ENCODE results near the gene EXO1.
"Not testable (repeated sequence)": the region's sequence is repeated elsewhere in the genome, so short reads cannot be mapped to it uniquely, and the experiment has no call there.

EXO1 gene

DNA sequence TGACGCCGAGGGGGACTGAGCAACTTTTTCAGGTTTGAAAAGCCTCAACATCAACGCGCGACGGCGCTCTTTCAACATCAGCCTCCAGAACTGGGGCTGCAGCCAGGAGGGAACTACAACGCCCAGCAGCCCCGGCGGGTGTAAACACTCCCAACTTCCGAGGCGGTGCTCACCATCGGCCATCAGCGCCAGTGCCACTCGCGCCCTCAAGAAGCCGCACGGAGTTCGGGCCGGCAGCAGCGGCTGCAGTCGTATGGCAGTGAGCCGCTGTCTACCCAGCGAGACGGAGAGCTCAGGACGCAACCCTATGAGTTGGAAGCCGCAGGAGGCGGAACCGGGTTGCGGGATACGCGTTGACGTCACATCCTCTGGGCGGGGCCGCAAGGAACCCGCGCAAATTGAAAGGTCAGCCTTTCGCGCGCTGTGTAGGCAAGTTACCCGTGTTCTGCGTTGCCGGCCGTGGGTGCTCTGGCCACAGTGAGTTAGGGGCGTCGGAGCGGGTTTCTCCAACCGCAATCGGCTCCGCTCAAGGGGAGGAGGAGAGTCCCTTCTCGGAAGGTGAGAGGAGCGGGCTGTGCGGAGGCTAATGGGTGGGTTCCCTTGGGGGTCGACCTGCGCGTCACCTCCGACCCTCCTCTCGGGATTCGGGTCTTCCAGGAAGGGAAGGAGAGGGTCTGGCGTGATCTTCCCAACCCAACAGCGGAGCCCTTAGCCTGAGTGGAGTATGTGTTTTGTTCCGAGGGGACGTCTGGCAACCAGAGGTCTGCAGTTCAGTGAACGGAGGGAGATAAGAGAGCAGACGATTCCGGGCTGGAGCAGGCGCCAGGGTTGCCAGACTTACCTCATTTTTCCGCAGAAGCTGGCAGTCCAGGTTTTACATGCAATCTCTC, at the start of gene EXO1:
TSS of gene EXO1 (plus strand) at position 409 of the 890 bp plus-strand sequence. CDS start 2,222 bp downstream, outside the sequence.
- DNase-seq: peak; percentile 95

DNA sequence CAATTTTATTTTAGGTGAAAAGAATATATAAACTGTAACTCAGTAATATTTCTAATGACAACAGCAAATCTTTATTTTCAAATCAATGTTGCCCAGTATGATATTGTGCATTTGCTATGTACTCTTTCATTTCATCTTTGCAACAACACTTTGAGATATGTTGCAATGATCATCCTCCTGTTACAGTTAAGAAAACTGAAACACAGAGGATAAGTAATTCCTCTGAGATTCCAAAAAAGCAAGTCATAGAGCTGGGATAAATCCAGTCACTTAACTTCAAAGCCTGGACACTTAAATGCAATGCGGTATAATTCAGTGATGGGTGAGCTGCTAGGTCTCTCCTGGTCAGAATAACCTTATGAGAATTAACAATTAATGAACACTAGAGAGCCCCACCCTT, 48.6 kb upstream of the EXO1 start:
- DNase-seq: no peak

DNA sequence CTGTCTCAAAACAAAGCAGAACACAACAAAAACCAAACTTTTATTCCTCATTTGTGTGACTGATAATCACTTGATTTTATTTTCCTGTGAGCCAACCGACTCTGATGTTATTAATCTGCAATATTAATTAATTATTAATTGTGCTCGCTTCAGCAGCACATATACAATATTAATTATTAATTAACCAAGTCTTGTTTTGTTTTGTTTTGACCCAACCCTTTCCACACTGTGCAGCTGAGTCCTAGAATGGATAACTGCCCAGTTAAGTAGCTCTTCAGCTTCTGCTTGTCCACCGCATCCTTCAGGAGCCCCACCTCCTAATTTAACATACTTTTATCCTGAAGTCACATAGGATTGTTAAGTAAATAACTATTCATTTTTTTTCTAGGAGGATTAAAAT, 47.4 kb upstream of the EXO1 start:
- DNase-seq: no peak

DNA sequence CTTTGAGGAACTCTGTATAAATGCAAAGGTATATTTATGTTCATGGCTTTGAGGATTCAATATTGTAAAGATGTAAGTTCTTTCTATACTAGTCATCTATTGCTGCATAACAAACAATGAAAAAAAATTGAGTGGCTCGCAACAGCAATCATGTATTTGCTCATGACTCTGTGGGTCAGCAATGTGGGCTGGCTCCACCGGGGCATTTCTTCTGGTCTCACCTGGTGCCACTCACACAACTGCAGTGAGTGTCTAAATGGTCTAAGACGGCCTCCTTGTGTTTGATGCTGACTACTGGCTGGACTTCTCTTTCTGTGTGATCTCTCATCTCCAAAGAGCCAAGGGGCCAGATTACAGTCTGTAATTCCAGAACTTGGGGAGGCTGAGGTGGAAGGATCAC, 45.1 kb upstream of the EXO1 start:
- no peak for DNase-seq

DNA sequence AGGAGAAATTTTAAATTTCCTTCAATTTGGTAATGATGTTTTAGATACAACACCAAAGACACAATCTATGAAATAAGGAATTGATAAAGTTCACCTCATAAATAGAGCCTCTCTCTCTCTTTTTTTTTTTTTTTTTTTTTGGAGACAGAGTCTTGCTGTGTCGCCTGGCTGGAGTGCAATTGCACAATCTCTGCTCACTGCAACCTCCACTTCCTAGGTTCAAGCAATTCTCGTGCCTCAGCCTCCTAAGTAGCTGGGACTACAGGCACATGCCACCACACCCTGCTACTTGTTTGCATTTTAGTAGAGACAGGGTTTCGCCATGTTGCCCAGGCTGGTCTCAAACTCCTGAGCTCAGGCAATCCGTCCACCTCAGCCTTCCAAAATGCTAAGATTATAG, 43.3 kb upstream of the EXO1 start:
- DNase-seq: not testable (repeated sequence)

DNA sequence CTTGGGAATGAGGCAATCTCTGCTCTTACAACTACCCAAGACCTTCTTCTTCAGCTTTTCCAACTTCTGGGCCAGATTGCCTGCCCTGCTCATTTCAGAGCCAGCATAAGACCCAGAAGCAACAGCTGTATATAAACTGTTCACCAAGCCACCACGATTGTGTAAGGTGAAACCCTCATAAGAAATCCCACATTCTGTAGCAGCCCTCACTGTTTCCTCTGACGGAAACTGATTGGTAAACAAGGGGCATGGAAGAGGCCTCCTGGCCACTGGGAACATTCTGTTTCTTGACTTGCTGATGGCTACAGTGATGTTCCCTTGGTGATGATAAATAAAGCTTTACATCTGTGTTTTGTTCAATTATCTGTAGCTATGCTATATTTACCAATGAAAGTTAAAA, 39.7 kb upstream of the EXO1 start:
- no peak for DNase-seq

DNA sequence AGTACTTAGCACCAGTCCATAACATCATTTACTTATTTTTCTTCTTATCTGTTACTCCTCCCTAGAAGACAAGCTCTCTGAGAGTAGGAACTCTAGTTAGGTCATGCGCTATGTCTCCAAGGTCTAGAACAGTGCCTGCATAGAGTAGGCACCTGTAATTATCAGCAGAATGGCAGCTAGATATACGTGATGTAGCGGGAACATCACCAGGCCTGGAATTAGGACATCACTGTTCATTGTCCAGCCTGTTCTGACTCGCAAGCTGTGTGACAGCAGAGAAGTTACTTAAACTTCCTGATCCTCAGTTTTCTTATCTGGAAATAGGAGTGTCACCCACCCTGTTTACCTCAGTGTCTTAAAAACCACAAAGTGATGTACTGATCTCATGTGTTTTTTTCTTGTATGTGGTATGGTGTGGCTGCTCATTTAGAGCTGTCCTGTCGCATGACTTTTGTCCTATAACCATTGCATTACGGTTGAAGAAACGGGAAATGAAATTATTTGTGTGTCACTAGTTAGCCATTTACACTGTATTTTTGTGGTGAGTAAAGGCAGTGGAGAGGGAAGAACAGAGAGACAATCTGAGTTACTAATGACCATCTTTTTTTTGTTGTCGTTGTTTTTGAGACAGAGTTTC, 37.1 kb upstream of the EXO1 start:
- no peak for DNase-seq

DNA sequence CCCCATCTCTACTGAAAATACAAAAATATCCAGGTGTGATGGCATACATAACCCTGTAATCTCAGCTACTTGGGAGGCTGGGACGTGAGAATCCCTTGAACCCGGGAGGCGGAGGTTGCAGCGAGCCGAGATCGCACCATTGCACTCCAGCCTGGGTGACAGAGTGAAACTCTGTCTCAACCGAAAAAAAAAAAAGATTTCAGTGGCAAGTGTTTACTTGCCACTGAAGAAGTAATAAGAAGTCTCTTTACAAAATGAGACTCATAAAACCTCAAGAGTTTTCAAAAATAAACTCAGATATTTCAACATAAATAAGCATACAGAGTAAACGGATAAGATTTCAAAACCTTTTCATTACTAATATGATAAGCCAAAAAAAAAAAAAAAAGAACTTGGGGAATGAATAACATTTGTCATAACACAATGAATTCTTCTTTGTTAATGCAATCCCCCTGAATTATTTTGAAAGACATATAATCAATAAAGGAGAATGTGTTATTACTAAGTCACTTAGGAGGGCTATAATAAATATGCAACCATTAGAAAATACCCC, 34.2 kb upstream of the EXO1 start:
- no peak for DNase-seq

DNA sequence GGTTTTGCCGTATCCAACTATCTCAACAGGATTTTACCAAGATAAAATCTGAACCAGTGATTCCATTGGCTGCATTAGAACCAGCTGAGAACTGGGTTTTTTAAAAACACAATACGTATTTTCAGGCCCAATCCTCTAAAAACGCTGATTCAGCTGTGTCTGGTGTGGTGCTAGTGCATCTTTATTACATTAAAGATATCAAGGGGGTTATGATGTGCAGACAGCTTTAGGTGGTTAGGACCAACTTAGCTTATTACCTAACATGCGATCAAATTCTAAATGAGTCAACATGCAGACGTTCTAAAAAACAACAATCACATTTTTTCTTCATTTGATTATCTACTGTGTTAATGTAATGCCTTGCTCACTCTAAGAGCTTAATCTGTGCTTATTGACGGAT, 32.0 kb upstream of the EXO1 start:
- no peak for DNase-seq

DNA sequence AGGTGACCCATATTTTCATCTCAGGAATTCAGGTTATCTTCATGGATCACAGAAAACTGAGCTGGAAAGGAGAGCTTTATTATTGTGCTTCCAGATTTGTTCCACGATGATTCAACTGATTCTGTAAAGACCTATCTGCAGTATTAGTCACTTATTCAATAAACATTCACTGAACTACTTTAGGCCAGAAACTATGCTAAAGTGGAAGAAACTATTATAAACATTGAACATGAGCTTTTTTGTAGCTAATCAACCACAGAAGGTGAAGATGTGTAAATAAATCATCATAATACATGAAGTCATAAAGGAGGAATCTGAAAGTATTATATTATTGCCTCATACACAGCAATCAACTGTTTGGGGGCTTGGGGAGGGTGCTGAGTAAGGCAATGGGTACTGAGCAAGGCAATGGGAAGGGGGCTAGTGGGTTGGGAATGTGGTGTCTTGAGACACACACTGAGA, 30.6 kb upstream of the EXO1 start:
- no peak for DNase-seq

DNA sequence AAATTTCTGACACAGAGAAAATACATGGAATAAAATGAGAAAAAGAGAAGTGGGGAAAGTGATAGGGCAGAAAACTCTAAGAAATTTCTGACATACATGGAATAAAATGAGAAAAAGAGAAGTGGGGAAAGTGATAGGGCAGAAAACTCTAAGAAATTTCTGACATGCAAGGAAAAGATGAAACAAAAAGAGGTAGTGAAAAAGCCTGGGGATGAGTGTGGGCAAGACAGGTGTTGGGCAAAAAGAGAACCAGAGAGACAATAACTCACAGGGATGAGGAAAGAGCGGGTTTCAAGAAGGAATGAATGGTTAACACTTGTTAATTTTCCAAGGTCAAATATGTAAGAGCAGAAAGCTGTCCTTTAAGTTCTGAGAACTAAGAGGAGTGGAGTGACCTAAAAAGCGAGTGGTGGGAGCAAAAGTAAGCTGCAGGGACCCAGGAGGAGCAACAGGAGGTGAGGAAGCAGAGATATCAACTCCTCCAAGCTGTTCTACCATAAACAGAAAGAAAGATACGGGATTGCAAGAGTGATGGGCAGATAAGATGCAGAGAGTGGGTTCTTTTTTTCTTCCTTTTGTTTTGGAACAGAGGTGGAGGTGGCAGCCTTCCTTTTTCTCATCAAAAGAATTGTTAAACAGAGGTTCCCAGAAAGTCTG, 29.9 kb upstream of the EXO1 start:
- DNase-seq: no peak

DNA sequence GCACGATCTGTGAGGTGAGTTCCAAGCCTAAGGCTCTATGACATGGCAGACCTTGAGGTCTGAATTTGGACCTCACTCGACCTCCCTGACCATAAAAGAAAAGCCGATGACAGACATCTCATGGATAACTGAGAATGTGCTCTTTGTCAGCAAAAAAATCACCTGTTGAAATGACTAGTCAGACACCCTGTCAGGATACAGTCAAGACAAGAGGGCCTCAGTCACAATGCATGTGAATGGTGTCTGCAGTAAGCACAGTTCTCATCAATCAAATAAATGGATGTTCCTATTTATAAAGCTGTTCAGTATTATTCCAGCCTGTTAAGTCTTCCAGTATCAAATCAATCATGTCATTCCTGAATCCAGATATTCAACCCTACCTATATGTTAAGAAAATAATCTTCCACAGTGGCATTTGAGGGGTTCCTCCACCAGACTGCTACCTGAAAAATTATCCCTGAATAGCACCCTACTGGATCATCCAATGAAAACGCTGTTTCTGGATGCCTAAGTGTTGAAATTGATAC, 28.6 kb upstream of the EXO1 start:
- DNase-seq: no peak

DNA sequence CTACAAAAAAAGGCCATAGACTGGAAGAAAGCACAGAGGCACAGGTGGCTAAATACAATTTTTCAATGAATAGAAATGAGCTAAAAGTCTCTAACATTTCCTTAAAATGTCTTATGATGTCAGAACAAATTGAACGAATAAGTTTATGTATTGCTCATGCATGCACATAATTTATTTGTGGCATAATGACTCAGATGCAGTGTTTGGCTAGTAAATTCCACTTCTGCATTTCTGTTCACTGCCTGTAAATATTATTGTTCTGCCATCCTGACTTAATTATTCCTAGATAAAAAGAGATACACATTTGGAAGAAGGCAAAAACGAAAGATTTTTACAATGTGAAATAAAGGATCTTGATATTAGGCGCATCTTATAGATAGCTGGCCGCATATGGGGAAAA, 26.6 kb upstream of the EXO1 start:
- no peak for DNase-seq

DNA sequence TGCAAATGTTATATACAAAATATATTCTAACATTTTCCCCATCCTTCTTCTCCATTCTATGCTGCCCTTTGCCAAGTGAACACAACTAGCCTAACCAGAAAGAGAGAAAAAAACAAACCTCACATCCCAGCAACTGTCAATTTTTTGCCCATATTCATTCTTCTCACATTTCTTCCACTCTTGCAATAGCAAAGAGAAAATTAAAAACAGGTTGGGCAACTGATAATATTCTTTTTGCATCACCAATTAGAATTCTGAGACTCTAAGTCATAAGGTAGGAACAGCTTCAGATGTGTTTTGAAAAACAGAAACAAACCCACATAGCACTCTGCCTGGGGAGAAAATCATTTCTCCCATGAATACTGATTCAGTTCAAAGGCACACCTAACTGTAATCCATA, 25.2 kb upstream of the EXO1 start:
- no peak for DNase-seq

DNA sequence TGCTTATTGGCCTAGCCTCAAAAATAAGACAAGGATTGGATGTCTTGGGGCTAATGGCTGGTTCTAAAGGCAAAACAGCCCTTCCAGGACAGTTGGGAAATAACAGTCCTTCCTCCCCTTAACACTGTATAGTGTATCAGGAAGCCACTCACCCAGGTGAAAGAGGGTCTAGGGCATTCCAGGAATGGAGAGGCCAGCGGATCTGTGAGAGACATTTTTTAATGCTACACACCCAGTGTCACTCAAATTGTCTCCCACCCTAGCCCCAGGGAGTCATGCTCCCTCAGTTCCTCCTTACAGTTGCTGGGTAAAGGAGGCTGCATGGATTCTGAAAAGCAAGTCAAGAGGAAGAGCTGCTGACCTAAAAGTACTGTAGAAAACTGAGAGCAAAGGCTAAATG, 24.1 kb upstream of the EXO1 start:
- no peak for DNase-seq

DNA sequence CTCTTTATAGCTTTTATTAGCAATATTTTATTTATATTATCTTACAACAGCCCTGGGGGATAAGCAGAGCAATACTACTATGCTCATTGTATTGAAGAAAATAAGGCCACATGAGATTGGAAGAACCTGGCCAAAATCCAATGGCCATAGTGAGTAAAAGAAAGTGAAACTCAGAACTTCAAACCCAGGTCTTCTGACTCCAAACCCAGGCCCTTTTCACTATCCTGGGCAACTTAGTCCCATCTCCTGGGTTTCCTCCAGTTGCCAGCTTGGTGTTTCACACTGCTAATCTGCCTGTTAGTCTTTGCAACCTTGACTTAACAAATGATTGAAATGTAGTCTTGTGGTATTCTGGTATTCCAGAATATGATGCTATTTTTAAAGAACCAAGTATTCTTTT, 22.4 kb upstream of the EXO1 start:
- no peak for DNase-seq

DNA sequence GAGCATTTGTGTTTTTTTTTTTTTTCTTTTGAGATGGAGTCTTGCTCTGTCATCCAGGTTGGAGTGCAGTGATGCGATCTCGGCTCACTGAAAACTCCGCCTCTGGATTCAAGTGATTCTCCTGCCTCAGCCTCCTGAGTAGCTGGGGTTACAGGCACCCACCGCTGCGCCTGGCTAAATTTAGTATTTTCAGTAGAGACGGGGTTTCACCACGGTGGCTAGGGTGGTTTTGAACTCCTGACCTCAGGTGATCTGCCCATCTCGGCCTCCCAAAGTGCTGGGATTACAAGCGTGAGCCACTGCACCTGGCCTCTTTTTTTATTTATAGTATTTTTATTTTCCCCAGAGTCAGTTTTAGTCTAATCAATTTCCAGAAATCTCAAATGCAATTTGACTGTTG, 21.4 kb upstream of the EXO1 start:
- not testable (repeated sequence) for DNase-seq

DNA sequence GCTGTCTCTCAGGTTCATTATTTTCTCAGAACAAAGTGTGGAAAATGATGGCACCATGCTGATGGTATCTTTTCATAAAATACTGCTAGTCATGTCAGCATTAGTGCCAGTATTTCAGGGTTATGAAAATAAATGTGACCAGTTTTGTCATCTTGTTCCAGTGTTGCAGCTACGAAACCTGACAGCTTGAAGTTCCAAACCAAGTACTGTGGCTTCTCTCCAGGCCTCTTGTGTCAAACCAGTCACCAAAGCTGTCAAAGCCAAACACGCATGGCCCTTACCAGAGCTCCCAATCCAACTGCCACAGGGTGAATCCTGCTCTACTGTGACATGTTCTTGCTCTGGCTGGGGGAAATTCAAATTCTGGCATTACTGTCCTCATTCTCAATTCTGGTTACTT, 20.7 kb upstream of the EXO1 start:
- DNase-seq: no peak

DNA sequence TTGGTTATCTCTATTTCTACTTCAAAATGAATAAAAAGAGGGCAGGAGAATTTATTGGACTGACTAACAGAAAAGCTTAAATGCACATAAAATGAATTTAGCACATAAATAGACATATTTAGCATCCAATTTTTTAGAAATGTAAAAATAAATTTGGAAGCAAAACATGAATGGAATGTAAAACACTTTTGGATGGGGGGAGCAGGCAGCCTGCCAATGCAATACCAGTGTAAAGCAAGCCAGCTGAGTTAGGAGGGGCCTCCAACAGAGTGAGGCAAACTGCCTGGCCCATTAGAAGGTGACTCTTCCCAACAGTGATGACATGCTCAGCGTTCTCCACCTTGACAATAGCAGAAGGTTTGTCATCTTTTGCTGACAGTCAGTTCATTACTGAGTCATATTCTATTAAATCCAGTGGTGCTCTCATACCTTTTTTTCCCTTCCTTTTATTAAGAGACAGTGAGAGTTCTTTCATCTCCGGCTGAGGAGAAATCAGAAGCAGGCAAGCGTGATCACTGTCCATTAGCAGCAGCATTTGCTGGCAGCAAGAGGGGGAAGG, 19.5 kb upstream of the EXO1 start:
- DNase-seq: no peak

DNA sequence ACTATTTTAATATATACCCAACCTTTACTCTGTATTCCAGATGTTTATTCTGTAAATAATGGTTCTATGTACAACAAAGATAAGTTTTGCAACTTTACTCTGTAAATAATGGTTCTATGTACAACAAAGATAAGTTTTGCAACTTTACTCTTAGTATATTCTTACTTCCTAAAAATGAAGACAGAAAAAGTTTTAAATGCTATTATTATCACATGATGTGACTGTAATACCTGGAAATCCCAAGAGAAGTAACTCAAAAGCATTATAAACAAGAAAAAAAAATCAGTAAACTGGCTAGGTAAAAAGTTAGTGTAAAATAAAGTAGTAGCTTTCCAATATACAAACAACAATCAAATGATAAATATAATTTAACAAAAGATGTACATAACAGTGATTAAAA, 18.5 kb upstream of the EXO1 start:
- DNase-seq: no peak

DNA sequence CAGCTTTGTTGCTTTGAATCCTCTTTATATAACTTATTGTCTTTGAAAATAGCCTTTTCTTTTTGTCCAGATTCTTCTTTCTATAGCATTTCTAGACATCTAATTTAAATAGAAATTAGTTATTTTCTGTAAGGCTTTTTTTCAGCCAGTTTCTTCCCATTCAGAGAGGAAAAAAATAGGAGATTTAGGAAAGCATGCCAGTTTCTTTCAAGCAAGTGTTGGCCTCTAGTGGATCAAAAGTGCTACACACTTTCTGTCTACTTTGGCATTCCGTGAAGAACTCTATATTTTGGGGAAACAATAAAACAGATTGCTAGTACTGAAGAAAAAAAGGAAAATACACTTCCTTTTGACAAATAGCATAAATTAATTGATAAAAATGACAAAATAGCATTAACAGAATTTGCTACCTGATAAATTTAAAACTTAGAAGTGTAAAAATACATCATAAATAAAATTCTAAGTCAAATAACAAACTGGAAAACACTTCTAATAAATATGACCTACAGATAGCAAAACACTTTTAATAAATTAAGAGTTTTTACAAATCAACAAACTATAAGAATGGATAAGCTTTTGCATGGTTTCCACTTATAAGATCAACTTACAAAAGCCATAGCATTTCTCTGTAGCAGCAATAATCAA, 13.1 kb upstream of the EXO1 start:
- no peak for DNase-seq

DNA sequence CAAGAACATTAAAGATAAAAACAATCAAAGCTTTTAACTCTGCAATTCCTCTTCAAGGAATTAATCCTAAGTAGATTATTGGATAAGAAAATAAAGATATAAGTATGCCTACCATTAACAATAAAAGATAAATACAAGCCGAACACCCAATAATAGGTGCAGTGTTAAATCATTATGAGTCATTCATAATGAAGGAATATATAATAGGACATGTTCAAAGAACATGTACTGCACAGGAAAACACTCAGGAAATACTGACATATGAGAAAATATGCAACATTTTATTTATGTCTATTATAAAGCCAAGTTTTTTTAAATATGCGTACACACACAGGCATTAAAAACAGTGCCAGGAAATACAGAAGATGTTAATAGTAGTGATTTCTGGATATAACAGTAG, 11.1 kb upstream of the EXO1 start:
- no peak for DNase-seq
